ENCODE results near the gene TXNDC2. TPM values are rescaled to one million over a fixed set of nuclear protein-coding genes. Genes with fewer than 3 reads are reported as not detected.

Gene TXNDC2
- total RNA-seq, 4 donors from 2014 or later, result 0.33 TPM; not detected in 3

- TF ChIP-seq CTCF (IDR thresholded peaks at IDR 0.05; ENCODE audit: low read depth), result no peak
Measured at GRCh38 chr18:9869715-9870430, 15.9 kb upstream of the TXNDC2 start.

- no peak for TF ChIP-seq CTCF (IDR thresholded peaks at IDR 0.05; ENCODE audit: low read depth)
Measured at GRCh38 chr18:9870431-9871008, 15.3 kb upstream of the TXNDC2 start.

GRCh38 chr18:9871244-9871746, 14.5 kb upstream of the TXNDC2 start:
- no peak for TF ChIP-seq CTCF (IDR thresholded peaks at IDR 0.05; ENCODE audit: low read depth)

- no peak for TF ChIP-seq CTCF (IDR thresholded peaks at IDR 0.05; ENCODE audit: low read depth)
Measured at GRCh38 chr18:9872823-9873222, 12.9 kb upstream of the TXNDC2 start.

- TF ChIP-seq CTCF (IDR thresholded peaks at IDR 0.05; ENCODE audit: low read depth), result no peak
Measured at GRCh38 chr18:9874728-9875127, 11.0 kb upstream of the TXNDC2 start.

DNA sequence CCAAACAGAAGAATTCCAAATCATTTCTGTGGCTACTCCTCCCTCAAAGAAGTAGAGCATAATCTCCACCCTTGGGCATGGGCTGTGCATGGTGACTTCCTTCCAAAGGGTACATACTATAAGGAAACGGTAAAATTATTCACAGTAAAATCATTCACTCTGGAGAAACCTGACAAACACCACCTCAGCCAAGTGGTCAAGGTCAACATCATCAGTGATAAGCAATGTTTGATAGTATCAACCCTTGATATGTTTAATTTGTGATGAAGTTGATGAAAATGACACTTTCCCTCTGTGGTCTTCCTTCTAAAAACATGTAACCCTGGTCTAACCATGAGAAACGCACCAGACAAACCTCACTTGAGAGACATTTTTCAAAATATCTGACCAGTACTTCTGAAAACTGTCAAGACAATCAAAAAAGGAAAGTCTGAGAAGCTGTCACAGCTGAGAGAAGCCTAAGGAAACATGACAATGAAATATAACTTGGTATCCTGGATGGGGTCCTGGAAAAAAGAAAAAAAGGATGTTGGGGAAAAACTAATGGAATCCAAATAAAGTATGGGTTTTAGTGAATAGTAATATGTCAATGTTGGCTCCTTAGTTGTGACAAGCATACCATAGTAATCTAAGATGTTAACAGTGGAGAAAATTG, 9.4 kb upstream of the TXNDC2 start:
- no peak for TF ChIP-seq CTCF (IDR thresholded peaks at IDR 0.05; ENCODE audit: low read depth)

Data from subcutaneous adipose tissue (tissue), 4 donors.